ENCODE results near the gene EMC8. TPM values are rescaled to one million over a fixed set of nuclear protein-coding genes. Genes with fewer than 3 reads are reported as not detected.

The EMC8 gene
- total RNA-seq, 2 donors from 2014 or later = 30.2 to 38.8 TPM

DNA sequence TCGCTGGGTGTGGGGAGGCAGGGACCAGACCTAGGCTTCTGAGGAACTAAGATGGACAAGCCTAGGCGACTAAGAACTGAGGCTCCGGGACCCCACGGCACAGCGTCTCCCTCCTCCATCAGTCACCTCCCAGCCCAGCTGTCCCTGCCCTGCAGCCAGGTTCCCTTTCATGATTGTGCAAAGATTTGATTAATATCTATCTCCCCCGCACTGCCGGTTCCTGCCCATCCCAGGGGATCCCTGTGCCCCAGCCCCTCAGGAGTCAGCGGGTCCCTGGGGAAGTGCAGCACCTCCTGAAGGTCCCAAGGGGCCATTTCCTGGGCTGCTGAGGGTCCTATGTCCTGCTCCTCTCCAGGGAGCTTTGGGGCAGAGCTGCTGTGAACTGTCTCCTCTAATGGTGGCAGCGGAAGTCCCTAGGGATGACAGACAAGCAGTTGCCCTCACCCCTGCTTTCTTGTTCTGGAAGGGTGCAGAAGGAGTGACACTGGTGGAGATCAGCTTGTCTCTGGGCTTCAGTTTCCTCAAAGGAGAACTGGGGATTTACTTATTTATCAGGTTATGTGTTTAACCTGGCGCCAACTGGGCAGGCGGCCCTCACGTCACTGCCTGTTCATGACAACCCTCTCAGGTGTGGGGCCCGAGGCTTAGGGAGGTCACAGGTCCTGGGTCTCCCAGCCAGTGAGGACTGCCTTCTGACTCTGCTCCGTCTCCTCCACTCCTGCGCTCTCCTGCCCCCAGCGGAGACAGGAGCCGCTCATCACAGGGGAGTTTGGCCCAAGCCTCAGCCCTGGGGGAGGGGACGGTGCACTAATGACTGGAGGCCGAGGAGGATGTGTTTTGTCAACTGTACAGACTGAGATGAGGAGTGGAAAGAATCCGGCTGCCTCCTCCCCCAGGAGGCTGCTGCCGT lies 46.6 kb downstream of the EMC8 start:
- Histone ChIP-seq H3K36me3 (no peaks in the 10 kb centered on the region), H3K4me3 (no peak overlapping the region), H3K9me3 (no peaks in the 10 kb centered on the region), H3K27me3 (replicated peaks; ENCODE audit: insufficient read depth) (no peaks in the 10 kb centered on the region), H3K4me1 (replicated peaks) (peaks cover 21% of the 10 kb centered on the region), H3K27ac (peak overlapping the region; percentile 65 to 67)
- 41% methylated on average over 21 of the region's 21 CpGs for WGBS
- intact Hi-C loops (cut with DNase I) = no loop called here
- TF ChIP-seq, protein P1, sequence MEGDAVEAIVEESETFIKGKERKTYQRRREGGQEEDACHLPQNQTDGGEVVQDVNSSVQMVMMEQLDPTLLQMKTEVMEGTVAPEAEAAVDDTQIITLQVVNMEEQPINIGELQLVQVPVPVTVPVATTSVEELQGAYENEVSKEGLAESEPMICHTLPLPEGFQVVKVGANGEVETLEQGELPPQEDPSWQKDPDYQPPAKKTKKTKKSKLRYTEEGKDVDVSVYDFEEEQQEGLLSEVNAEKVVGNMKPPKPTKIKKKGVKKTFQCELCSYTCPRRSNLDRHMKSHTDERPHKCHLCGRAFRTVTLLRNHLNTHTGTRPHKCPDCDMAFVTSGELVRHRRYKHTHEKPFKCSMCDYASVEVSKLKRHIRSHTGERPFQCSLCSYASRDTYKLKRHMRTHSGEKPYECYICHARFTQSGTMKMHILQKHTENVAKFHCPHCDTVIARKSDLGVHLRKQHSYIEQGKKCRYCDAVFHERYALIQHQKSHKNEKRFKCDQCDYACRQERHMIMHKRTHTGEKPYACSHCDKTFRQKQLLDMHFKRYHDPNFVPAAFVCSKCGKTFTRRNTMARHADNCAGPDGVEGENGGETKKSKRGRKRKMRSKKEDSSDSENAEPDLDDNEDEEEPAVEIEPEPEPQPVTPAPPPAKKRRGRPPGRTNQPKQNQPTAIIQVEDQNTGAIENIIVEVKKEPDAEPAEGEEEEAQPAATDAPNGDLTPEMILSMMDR (IDR thresholded peaks at IDR 0.05) = peak in 3 of 4 experiments; percentile 10 to 24 (median 20)
- TF ChIP-seq POLR2A (IDR thresholded peaks at IDR 0.05) = no peak
- no peak for TF ChIP-seq POLR2AphosphoS5 (IDR thresholded peaks at IDR 0.05)
- DNase-seq (ENCODE audit: low spot score) = peak; percentile 50

DNA sequence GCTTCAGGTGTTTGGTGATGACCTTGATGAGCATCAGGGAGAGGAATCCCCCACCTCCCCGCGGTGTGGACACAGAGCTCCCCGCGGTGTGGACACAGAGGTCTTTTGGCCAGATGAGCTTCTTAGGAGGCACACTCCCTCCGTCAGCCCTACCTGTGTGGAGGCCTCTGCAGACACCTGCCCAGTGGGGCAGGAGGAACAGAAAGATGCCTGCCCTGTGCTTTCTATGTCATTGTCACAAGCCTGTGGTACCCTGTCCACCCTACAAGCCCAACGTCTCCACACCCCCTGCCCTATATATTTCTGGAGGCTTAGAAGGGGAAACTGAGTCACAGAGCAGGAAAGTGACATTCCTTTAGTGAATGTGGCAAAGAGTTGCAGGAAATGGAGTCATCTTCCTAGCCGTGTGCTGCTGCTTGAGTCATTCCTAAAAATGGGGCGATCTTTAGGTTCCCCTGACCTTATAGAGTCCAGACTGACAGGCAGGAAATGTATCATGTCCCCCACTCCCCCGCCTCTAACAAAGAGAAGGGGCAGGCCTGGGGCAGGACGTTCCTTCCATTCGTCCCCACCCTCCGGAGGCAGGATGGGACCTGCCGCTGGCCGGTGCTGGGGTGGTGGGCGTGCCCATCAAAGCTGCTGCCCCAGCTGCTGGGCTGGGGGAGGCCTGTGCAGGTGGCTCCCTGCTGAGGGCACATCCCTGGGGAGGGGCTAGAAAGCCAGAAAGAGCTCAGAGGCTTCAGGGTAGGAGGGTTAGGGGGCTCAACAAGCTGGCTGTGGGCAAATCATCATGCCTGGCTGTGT lies 47.4 kb downstream of the EMC8 start:
- H3K27ac ChIP-seq = peak overlapping the region; percentile 65 to 67
- H3K36me3 ChIP-seq = no peaks in the 10 kb centered on the region
- H3K27me3 ChIP-seq (replicated peaks; ENCODE audit: insufficient read depth) = no peaks in the 10 kb centered on the region
- peaks cover 21% of the 10 kb centered on the region for H3K4me1 ChIP-seq (replicated peaks)
- 45% methylated on average over 15 of the region's 15 CpGs for WGBS
- H3K4me3 ChIP-seq = no peak overlapping the region
- intact Hi-C loops (cut with DNase I) = no loop called here
- H3K9me3 ChIP-seq = no peaks in the 10 kb centered on the region
- no peak for DNase-seq (ENCODE audit: low spot score)
- peak; percentile 40 for TF ChIP-seq POLR2AphosphoS5 (IDR thresholded peaks at IDR 0.05)
- TF ChIP-seq, protein P1 (IDR thresholded peaks at IDR 0.05) = no peak

DNA sequence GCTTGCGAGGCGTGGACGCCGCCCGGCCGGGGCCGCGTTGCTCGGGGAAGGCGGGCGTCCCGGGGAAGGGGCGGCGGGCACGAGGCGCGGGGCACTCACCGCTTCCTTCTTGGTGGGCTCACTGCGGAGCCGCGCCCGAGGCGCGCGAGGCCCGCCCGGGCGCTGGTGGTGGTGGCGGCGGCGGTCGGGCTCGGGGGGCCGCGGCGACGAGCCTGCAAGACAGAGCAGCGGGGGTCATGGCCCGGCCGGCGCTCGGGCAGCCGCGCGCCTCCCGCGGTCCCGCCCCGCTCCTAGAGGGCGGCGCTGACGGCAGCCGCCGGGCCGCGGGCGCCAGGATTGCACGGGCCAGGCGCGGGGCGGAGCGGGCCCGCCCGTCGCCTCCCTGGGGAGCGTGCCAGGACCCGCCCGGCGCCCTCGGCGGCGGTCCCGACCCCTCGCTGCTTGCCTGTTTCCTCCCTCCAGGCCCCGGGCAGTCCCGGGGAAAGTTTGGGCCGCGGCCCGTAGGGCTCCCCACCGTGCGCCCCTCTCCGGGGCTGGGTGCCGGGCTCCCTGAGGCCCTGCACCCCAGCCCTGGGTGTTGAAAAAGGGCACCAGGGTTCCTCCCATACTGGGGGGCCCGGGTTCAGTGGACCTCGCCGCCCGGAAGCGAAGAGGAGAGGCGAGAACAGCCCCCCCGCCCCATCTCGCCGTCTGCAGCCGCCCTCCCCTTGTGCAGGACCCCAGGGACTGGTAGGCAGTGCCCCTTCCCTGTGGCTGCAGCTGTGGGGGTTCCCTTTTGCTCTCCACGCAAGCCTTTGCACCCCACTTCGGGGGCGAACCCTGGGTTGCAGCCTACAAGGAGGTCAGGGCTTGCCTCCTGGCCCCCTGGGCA lies 48.3 kb downstream of the EMC8 start, which contains the start of gene C16orf74:
TSS of gene C16orf74 (minus strand) at position 270 of the 871 bp plus-strand sequence. CDS start 15,879 bp downstream, outside the sequence.
- no peaks in the 10 kb centered on the region for H3K36me3 ChIP-seq
- H3K27me3 ChIP-seq (replicated peaks; ENCODE audit: insufficient read depth) = no peaks in the 10 kb centered on the region
- no peaks in the 10 kb centered on the region for H3K9me3 ChIP-seq
- peak; percentile 23 for DNase-seq (ENCODE audit: low spot score)
- H3K27ac ChIP-seq = peak within 1 kb of the TSS in 1 of 2 donors; percentile 23
- peak within 1 kb of the TSS; percentile 39 to 48 for H3K4me3 ChIP-seq
- TF ChIP-seq, protein P1 (IDR thresholded peaks at IDR 0.05) = no peak
- TF ChIP-seq POLR2A (IDR thresholded peaks at IDR 0.05) (no peak), POLR2AphosphoS5 (IDR thresholded peaks at IDR 0.05) (no peak)
- 9% methylated on average over 52 of the region's 96 CpGs for WGBS
- intact Hi-C loops (cut with DNase I) = no loop called here
- H3K4me1 ChIP-seq (replicated peaks) = peaks cover 21% of the 10 kb centered on the region

- Histone ChIP-seq H3K36me3 (no peaks in the 10 kb centered on the region), H3K27me3 (replicated peaks; ENCODE audit: insufficient read depth) (no peaks in the 10 kb centered on the region), H3K9me3 (no peaks in the 10 kb centered on the region), H3K4me1 (replicated peaks) (peaks cover 21% of the 10 kb centered on the region), H3K4me3 (peak overlapping the region; percentile 39 to 48), H3K27ac (no peak overlapping the region)
- TF ChIP-seq POLR2AphosphoS5 (IDR thresholded peaks at IDR 0.05) = no peak
- TF ChIP-seq, protein P1 (IDR thresholded peaks at IDR 0.05) = no peak
- intact Hi-C loops (cut with DNase I) = no loop called here
- no peak for DNase-seq (ENCODE audit: low spot score)
- 1% methylated on average over 51 of the region's 51 CpGs for WGBS
These were observed 49.1 kb downstream of the EMC8 start for GRCh38 chr16:85750146-85750826.
